Astrocyte (in vitro differentiated cells and primary cell): ENCODE data around the gene PCGF2.

ENCODE experiments used
- CTCF ChIP-seq: IDR thresholded peaks from 2 replicates; pipeline ENCODE4 v1.5.1; 2011; ENCODE audit warnings: low read depth, mild to moderate bottlenecking, inconsistent platforms, low read length, moderate library complexity; ENCODE audit not compliant: insufficient read depth
- EZH2 ChIP-seq: IDR thresholded peaks from 2 replicates; pipeline ENCODE4 v1.6.1; 2012; ENCODE audit warnings: mild to moderate bottlenecking, low read length, inconsistent platforms; ENCODE audit not compliant: insufficient read depth

- no peak for TF ChIP-seq CTCF
- TF ChIP-seq EZH2 = no peak
Measured at GRCh38 chr17:38779965-38780752, 32.0 kb upstream of the PCGF2 start.
